HUES48 (cell line): ENCODE results near the gene SLC35A4.

Source experiments
- H3K27ac ChIP-seq: one replicate; pipeline ENCODE4 v1.7.0; 2013; ENCODE audit warnings: low read depth, low read length, inconsistent platforms
- H3K27me3 ChIP-seq: 2 replicates; pipeline ENCODE4 v1.6.1; 2013; ENCODE audit warnings: mild to moderate bottlenecking, low read length; ENCODE audit not compliant: control insufficient read depth, insufficient read depth
- H3K36me3 ChIP-seq: 2 replicates; pipeline ENCODE4 v1.6.1; 2013; ENCODE audit warnings: low read length; ENCODE audit not compliant: control insufficient read depth, insufficient read depth
- H3K4me1 ChIP-seq: 2 replicates; pipeline ENCODE4 v1.6.1; 2013; ENCODE audit warnings: mild to moderate bottlenecking, low read length; ENCODE audit not compliant: control insufficient read depth, insufficient read depth
- H3K4me3 ChIP-seq: 2 replicates; pipeline ENCODE4 v1.5.1; 2013; ENCODE audit warnings: mild to moderate bottlenecking, low read depth, low read length
- H3K9ac ChIP-seq: 2 replicates; pipeline ENCODE4 v1.6.1; 2013; ENCODE audit warnings: mild to moderate bottlenecking, low read depth, low read length, moderate library complexity
- H3K9me3 ChIP-seq: 2 replicates; pipeline ENCODE4 v1.6.1; 2013; ENCODE audit warnings: low read length; ENCODE audit not compliant: control insufficient read depth, insufficient read depth

Gene SLC35A4

GRCh38 chr5:140607031-140607430 lies 42.4 kb downstream of the SLC35A4 start:
- Histone ChIP-seq H3K9me3 (peaks cover 6% of the 10 kb centered on the region; the same call in 1 of the 2 replicates), H3K27ac (no peak overlapping the region), H3K9ac (no peak overlapping the region), H3K27me3 (no peaks in the 10 kb centered on the region), H3K36me3 (no peaks in the 10 kb centered on the region), H3K4me1 (no peaks in the 10 kb centered on the region), H3K4me3 (no peak overlapping the region)

- peaks cover 6% of the 10 kb centered on the region; the same call in 1 of the 2 replicates for H3K9me3 ChIP-seq
- H3K4me3 ChIP-seq = no peak overlapping the region
- no peaks in the 10 kb centered on the region for H3K36me3 ChIP-seq
- H3K27ac ChIP-seq = no peak overlapping the region
- H3K27me3 ChIP-seq = no peaks in the 10 kb centered on the region
- no peaks in the 10 kb centered on the region for H3K4me1 ChIP-seq
- no peak overlapping the region for H3K9ac ChIP-seq
Observed at GRCh38 chr5:140608722-140609121, 44.1 kb downstream of the SLC35A4 start.

DNA sequence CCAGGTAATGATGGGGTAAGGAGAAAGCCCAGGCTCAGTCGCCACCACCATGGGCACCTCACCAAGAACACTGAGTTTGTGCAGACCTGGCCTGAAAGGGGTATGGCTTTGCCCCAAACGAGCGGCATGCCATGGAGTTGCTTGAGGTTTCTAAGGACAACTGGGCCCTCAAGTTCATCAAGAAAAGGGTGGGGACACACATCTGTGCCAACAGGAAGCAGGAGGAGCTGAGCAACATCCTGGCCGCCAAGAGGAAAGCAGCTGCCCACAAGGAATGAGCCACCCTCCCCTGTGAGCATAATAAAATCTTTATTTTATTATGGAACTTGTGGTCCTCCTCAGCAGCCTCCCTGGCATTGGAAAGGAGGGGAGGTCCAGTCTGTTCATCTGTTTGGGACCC lies 44.5 kb downstream of the SLC35A4 start:
- Histone ChIP-seq H3K4me1 (no peaks in the 10 kb centered on the region), H3K9ac (no peak overlapping the region)

GRCh38 chr5:140611020-140611521 lies 46.4 kb downstream of the SLC35A4 start:
- Histone ChIP-seq H3K27me3 (no peaks in the 10 kb centered on the region), H3K4me1 (no peaks in the 10 kb centered on the region), H3K9ac (no peak overlapping the region), H3K9me3 (peaks cover 6% of the 10 kb centered on the region; the same call in 1 of the 2 replicates), H3K4me3 (no peak overlapping the region), H3K27ac (no peak overlapping the region), H3K36me3 (no peaks in the 10 kb centered on the region)

More for the DNA sequence above, 44.5 kb downstream of the SLC35A4 start:
- Histone ChIP-seq H3K4me3 (no peak overlapping the region), H3K27me3 (no peaks in the 10 kb centered on the region), H3K36me3 (no peaks in the 10 kb centered on the region), H3K9me3 (peaks cover 6% of the 10 kb centered on the region; the same call in 1 of the 2 replicates), H3K27ac (no peak overlapping the region)
